ENCODE results near the gene NFATC3. TPM values are rescaled to one million over a fixed set of nuclear protein-coding genes. Genes with fewer than 3 reads are reported as not detected.

The NFATC3 gene
- total RNA-seq, 4 donors from 2014 or later, result 39.5 to 54.5 (median 45.6) TPM

- DNase-seq (ENCODE audit: low spot score) (no peak), ATAC-seq (ENCODE audit: low FRiP score) (no peak)
- TF ChIP-seq CTCF (IDR thresholded peaks at IDR 0.05), result no peak
Observed at GRCh38 chr16:68257251-68257905, 172.2 kb downstream of the NFATC3 start.

- no peak for DNase-seq (ENCODE audit: low spot score)
- TF ChIP-seq CTCF (IDR thresholded peaks at IDR 0.05), result no peak
- peak; percentile 49 for ATAC-seq (ENCODE audit: low FRiP score)
Observed at GRCh38 chr16:68257906-68258800, 173.0 kb downstream of the NFATC3 start.

- DNase-seq (ENCODE audit: low spot score), result no peak
- no peak for TF ChIP-seq CTCF (IDR thresholded peaks at IDR 0.05)
- no peak for ATAC-seq (ENCODE audit: low FRiP score)
Observed at GRCh38 chr16:68259007-68259825, 174.0 kb downstream of the NFATC3 start.

GRCh38 chr16:68263559-68264127, 178.5 kb downstream of the NFATC3 start:
- DNase-seq (ENCODE audit: low spot score), result no peak
- ATAC-seq (ENCODE audit: low FRiP score), result no peak
- no peak for TF ChIP-seq CTCF (IDR thresholded peaks at IDR 0.05)

GRCh38 chr16:68264128-68265077, 179.2 kb downstream of the NFATC3 start, which contains the start of gene SLC7A6:
Gene SLC7A6, plus strand, starts transcription at chr16:68264526. Its CDS starts 10,201 bp downstream, at chr16:68274727.
- ATAC-seq (ENCODE audit: low FRiP score) (peak; percentile 79), DNase-seq (ENCODE audit: low spot score) (peak; percentile 58)
- peak in 1 of 3 donors; percentile 23 for TF ChIP-seq CTCF (IDR thresholded peaks at IDR 0.05)

Data from omental fat pad (tissue), 4 donors.